HepG2 (cell line): ENCODE results near the gene NT5C2. TPM values are rescaled to one million over a fixed set of nuclear protein-coding genes. Genes with fewer than 3 reads are reported as not detected.
A peak's percentile ranks its signal among the peaks of the same experiment; 100 is the strongest.

Experiments used
- ATAC-seq: fragments of 200-7000 bp; cut with Tn5 transposase; 3 replicates; pipeline ENCODE4 v1.9.1; 2020; ENCODE audit warnings: mild to moderate bottlenecking, moderate library complexity
- BruUV-seq: library from RNA; stranded (reverse); fragments of 400-500 nt; replicated peaks from 2 replicates; lab custom pipeline; 2021; lab: Mats Ljungman, UMichigan
- CTCF ChIA-PET: fragments of 300-600 bp; formaldehyde crosslinking; extraction: SDS; loops from one replicate; lab custom pipeline; 2021; ENCODE audit warnings: low total read pairs, inconsistent platforms, low intra/inter-chr PET ratio; lab: Yijun Ruan, JAX
- POLR2A ChIA-PET: fragments of 350-600 bp; sonication (Branson Sonifier 250); formaldehyde crosslinking; loops from one replicate; lab custom pipeline; 2020; ENCODE audit warnings: antibody characterized with exemption, inconsistent platforms; lab: Yijun Ruan, JAX
- DNase-seq: peaks from one replicate; pipeline ENCODE4 v3.0.0-alpha.2; 2015; ENCODE audit warnings: low spot score
- FAIRE-seq: peaks from 3 replicates; lab custom pipeline; 2011; peaks lifted over from hg19 to GRCh38; lab: Jason Lieb, UNC
- H2AFZ ChIP-seq: one replicate; pipeline ENCODE4 v1.6.1; 2011; ENCODE audit warnings: low read length, inconsistent platforms
- H3K27ac ChIP-seq: fragments of 300-600 bp; 3 replicates; pipeline ENCODE4 v1.8.0; 2011; ENCODE audit warnings: mixed run types, mild to moderate bottlenecking, mixed read lengths, low read length, inconsistent platforms; ENCODE audit not compliant: insufficient read depth; ENCODE audit errors: extremely low read length
- H3K27me3 ChIP-seq, 2 experiments: fragments of 200-600 bp in 1 of 2; 2 replicates in 1 of 2; 3 replicates in 1 of 2; pipeline versions ENCODE4 v1.6.0 to v1.8.0; 2011; ENCODE audit warnings: low read length in 2 of 2, mild to moderate bottlenecking in 2 of 2, moderate library complexity in 2 of 2, inconsistent platforms in 1 of 2; ENCODE audit not compliant: insufficient read depth in 2 of 2, control insufficient read depth in 1 of 2
- H3K36me3 ChIP-seq, 2 experiments: fragments of 200-600 bp in 1 of 2; replicated peaks in 1 of 2; 2 replicates in 1 of 2; 3 replicates in 1 of 2; pipeline versions ENCODE4 v1.5.1 to v1.8.0; 2011; ENCODE audit warnings: low read length in 2 of 2, inconsistent platforms in 1 of 2; ENCODE audit not compliant: insufficient read depth in 2 of 2, control insufficient read depth in 1 of 2
- H3K4me1 ChIP-seq: 2 replicates; pipeline ENCODE4 v1.5.1; 2012; ENCODE audit warnings: low read length, inconsistent platforms; ENCODE audit not compliant: insufficient read depth
- H3K4me2 ChIP-seq: 2 replicates; pipeline ENCODE4 v1.6.0; 2011; ENCODE audit warnings: low read depth, low read length, inconsistent platforms
- H3K4me3 ChIP-seq, 3 experiments: fragments of 200-600 bp in 1 of 3; sonication (generic), shearing (Covaris generic) in 1 of 3; replicated peaks in 1 of 3; 2 replicates each; pipeline ENCODE4 v1.5.1; 2011 to 2016; ENCODE audit warnings: low read length in 3 of 3, inconsistent platforms in 2 of 3, low read depth in 2 of 3, mild to moderate bottlenecking in 2 of 3, control low read depth in 1 of 3, mixed read lengths in 1 of 3; ENCODE audit not compliant: insufficient read depth in 1 of 3
- H3K79me2 ChIP-seq: one replicate; pipeline ENCODE4 v1.6.1; 2011; ENCODE audit warnings: low read length, inconsistent platforms; ENCODE audit not compliant: insufficient read depth
- H3K9ac ChIP-seq: 2 replicates; pipeline ENCODE4 v1.6.0; 2011; ENCODE audit warnings: mild to moderate bottlenecking, low read depth, low read length, inconsistent platforms; ENCODE audit not compliant: insufficient read depth
- H3K9me3 ChIP-seq: 2 replicates; pipeline ENCODE4 v1.5.1; 2012; ENCODE audit warnings: mild to moderate bottlenecking, low read length
- H4K20me1 ChIP-seq: 2 replicates; pipeline ENCODE4 v1.6.0; 2011; ENCODE audit warnings: inconsistent platforms, mild to moderate bottlenecking, low read length, moderate library complexity; ENCODE audit not compliant: insufficient read depth
- AHR ChIP-seq: IDR thresholded peaks from 2 replicates; pipeline ENCODE4 v1.6.1; 2018; ENCODE audit warnings: missing genetic modification reagents, missing compliant biosample characterization
- CBFB ChIP-seq: sonication (generic); formaldehyde crosslinking; IDR thresholded peaks from 2 replicates; pipeline ENCODE4 v1.4.0; 2020; ENCODE audit warnings: missing genetic modification reagents
- CEBPB ChIP-seq: IDR thresholded peaks from 2 replicates; pipeline ENCODE4 v1.6.1; 2011; ENCODE audit warnings: low read depth, low read length, improper control_type of control experiment, borderline replicate concordance
- CEBPG ChIP-seq: IDR thresholded peaks from 2 replicates; pipeline ENCODE4 v1.6.1; 2016
- EEA1 ChIP-seq: sonication (generic); formaldehyde crosslinking; IDR thresholded peaks from 2 replicates; pipeline ENCODE4 v1.5.1; 2020; ENCODE audit warnings: mild to moderate bottlenecking, missing genetic modification reagents, borderline replicate concordance
- ESRRA ChIP-seq: sonication (generic); formaldehyde crosslinking; IDR thresholded peaks from 2 replicates; pipeline ENCODE4 v1.5.1; 2020; ENCODE audit warnings: mild to moderate bottlenecking, low read depth, missing genetic modification reagents
- FIP1L1 ChIP-seq: fragments of 200-400 bp; formaldehyde crosslinking; IDR thresholded peaks from 2 replicates; pipeline ENCODE4 v1.6.1; 2018; ENCODE audit warnings: low read depth, mild to moderate bottlenecking, low read length, moderate library complexity, borderline replicate concordance; ENCODE audit not compliant: insufficient read depth
- IRF2 ChIP-seq: IDR thresholded peaks from 2 replicates; pipeline ENCODE4 v1.6.1; 2018; ENCODE audit warnings: missing genetic modification reagents, missing compliant biosample characterization
- IRF9 ChIP-seq: sonication (generic); formaldehyde crosslinking; IDR thresholded peaks from 2 replicates; pipeline ENCODE4 v1.8.0; 2022; ENCODE audit warnings: missing genetic modification reagents, mild to moderate bottlenecking, borderline replicate concordance
- SOX5 ChIP-seq: IDR thresholded peaks from 2 replicates; pipeline ENCODE4 v1.6.1; 2016; ENCODE audit warnings: borderline replicate concordance
- ZIK1 ChIP-seq: sonication (generic); formaldehyde crosslinking; IDR thresholded peaks from 2 replicates; pipeline ENCODE4 v1.5.0; 2020; ENCODE audit warnings: mild to moderate bottlenecking, low read depth, missing genetic modification reagents, borderline replicate concordance
- ZNF205 ChIP-seq: IDR thresholded peaks from 2 replicates; pipeline ENCODE4 v1.6.1; 2018; ENCODE audit warnings: missing biosample characterization, missing genetic modification reagents
- ZNF282 ChIP-seq: fragments of 450-650 bp; IDR thresholded peaks from 2 replicates; pipeline ENCODE4 v1.6.1; 2018; ENCODE audit not compliant: partially characterized antibody
- ZNF547 ChIP-seq: sonication (generic); formaldehyde crosslinking; IDR thresholded peaks from 2 replicates; pipeline ENCODE4 v1.5.1; 2020; ENCODE audit warnings: mild to moderate bottlenecking, missing genetic modification reagents
- ZNF629 ChIP-seq: sonication (generic); formaldehyde crosslinking; conservative IDR thresholded peaks from 2 replicates; pipeline ENCODE4 v1.5.0; 2020; ENCODE audit warnings: missing genetic modification reagents
- ZNF850 ChIP-seq: sonication (generic); formaldehyde crosslinking; conservative IDR thresholded peaks from 2 replicates; pipeline ENCODE4 v1.9.0; 2021; ENCODE audit warnings: mild to moderate bottlenecking, missing genetic modification reagents
- WGBS: methylation state at CpG from one replicate; pipeline ENCODE4 v1.1.6; 2017; ENCODE audit warnings: low lambda C conversion rate; 5-methylcytosine and 5-hydroxymethylcytosine counted together
- in situ Hi-C: cut with HindIII; loops from 2 replicates; pipeline ENCODE4 v1.10.0; 2017; ENCODE audit warnings: low pct_unique_long_range_greater_than_20kb; ENCODE audit not compliant: extremely low pct_ligation_motif_present
- intact Hi-C: fragments of 100-400 bp; cut with micrococcal nuclease; formaldehyde crosslinking; loops from one replicate; pipeline ENCODE4 v1.10.0; 2022; ENCODE audit not compliant: unreplicated experiment
- polyA plus RNA-seq, 8 experiments: library from polyadenylated mRNA; depleted of rRNA in 3 of 8; stranded (reverse) in 7 of 8; unstranded in 1 of 8; fragments of >200 nt; fragmentation: Illumina TruSeq in 4 of 8; extraction: Trizol in 4 of 8; gene quantifications; 2 replicates each; pipeline versions ENCODE4 v1.2.1 to v1.2.3, GENCODE V29; 2011 to 2016; ENCODE audit warnings: low read depth in 4 of 8, missing spikeins in 1 of 8, mixed read lengths in 1 of 8; ENCODE audit not compliant: insufficient read depth in 1 of 8
- total RNA-seq, 5 experiments: library from RNA; depleted of rRNA; stranded (reverse); fragments of >200 nt; fragmentation: Illumina TruSeq; extraction: Trizol; gene quantifications; 2 replicates each; pipeline ENCODE4 v1.2.3, GENCODE V29; 2016; ENCODE audit warnings: low read depth in 1 of 5
- TF ChIP-seq, protein P1 (sequence below): sonication (generic); formaldehyde crosslinking; IDR thresholded peaks from 2 replicates; pipeline ENCODE4 v1.8.0; 2022; ENCODE audit warnings: low read depth, missing genetic modification reagents
- TF ChIP-seq, protein P2 (sequence below): sonication (generic); formaldehyde crosslinking; IDR thresholded peaks from 2 replicates; pipeline ENCODE4 v1.4.0; 2020; ENCODE audit warnings: missing genetic modification reagents, mild to moderate bottlenecking, borderline replicate concordance

Gene NT5C2
- total and polyA plus RNA-seq, 2 of the 13 experiments (the other 11 are each of a cell fraction or from before 2014, with no cell fraction given), result 40.6 to 55.2 TPM

DNA sequence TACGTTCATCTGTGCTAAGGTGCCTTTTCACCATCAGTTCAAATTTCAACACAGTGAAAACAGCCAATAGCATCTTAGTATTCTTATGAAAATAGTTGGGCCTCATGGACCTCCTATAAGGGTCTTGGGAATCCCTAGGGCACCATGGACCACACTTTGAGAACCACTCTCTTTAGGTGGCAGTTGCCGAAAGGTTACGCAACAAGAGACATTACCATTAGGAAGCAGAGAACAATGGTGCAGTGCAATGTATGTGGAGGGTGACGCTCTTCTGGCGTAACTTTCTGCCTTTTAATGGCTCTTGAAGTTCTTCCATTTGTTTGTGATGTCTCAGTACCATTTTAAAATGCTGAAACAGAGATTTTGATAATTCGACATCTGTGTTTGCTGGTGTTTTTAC lies 143.8 kb downstream of the NT5C2 start:
- Histone ChIP-seq H3K9ac (no peak overlapping the region), H3K27me3 (no peaks in the 10 kb centered on the region), H3K4me2 (no peak overlapping the region), H2AFZ (no peak overlapping the region), H3K4me3 (no peak overlapping the region), H4K20me1 (no peaks in the 10 kb centered on the region), H3K9me3 (no peaks in the 10 kb centered on the region), H3K79me2 (no peaks in the 10 kb centered on the region), H3K27ac (no peak overlapping the region), H3K4me1 (peaks cover 39% of the 10 kb centered on the region), H3K36me3 (no peaks in the 10 kb centered on the region; a peak in 1 of 5 replicates)
- no TSS peak for BruUV-seq
- FAIRE-seq (no peak), ATAC-seq (no peak), DNase-seq (no peak)
- POLR2A ChIA-PET, result no interaction called here
- CTCF ChIA-PET, result no interaction called here
- TF ChIP-seq ZNF629 (no peak), CBFB (CRISPR knock-in tag) (no peak), ZNF547 (CRISPR knock-in tag) (no peak), ZNF205 (no peak), CEBPB (peak; percentile 82), ZNF850 (CRISPR knock-in tag) (no peak), ESRRA (no peak), CEBPG (peak; percentile 73), SOX5 (CRISPR knock-in tag) (no peak)
- TF ChIP-seq, protein P1, sequence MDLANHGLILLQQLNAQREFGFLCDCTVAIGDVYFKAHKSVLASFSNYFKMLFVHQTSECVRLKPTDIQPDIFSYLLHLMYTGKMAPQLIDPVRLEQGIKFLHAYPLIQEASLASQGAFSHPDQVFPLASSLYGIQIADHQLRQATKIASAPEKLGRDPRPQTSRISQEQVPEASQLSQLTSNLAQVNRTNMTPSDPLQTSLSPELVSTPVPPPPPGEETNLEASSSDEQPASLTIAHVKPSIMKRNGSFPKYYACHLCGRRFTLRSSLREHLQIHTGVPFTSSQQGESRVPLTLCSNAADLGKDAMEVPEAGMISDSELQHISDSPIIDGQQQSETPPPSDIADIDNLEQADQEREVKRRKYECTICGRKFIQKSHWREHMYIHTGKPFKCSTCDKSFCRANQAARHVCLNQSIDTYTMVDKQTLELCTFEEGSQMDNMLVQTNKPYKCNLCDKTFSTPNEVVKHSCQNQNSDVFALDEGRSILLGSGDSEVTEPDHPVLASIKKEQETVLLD, result no peak
- intact Hi-C loops, result no loop called here
- in situ Hi-C loops, result no loop called here
- WGBS, result 97% methylated on average over 6 of the region's 6 CpGs

GRCh38 chr10:103047381-103047780 lies 145.7 kb downstream of the NT5C2 start:
- Histone ChIP-seq H3K4me2 (no peak overlapping the region), H2AFZ (no peak overlapping the region), H3K27ac (no peak overlapping the region), H3K9ac (no peak overlapping the region), H3K79me2 (peaks cover 4% of the 10 kb centered on the region), H3K27me3 (no peaks in the 10 kb centered on the region), H3K36me3 (no peaks in the 10 kb centered on the region; a peak in 1 of 5 replicates), H4K20me1 (no peaks in the 10 kb centered on the region), H3K4me3 (no peak overlapping the region), H3K4me1 (peaks cover 27% of the 10 kb centered on the region), H3K9me3 (no peaks in the 10 kb centered on the region)
- ChIA-PET CTCF (no interaction called here), POLR2A (no interaction called here)
- WGBS, result 97% methylated on average over 3 of the region's 3 CpGs
- FAIRE-seq (no peak), DNase-seq (no peak), ATAC-seq (no peak)
- BruUV-seq, result no TSS peak
- intact Hi-C loops (no loop called here), in situ Hi-C loops (no loop called here)
- TF ChIP-seq ZNF282 (no peak), IRF9 (CRISPR knock-in tag) (no peak), EEA1 (CRISPR knock-in tag) (no peak), IRF2 (CRISPR knock-in tag) (no peak), ZIK1 (CRISPR knock-in tag) (no peak), ESRRA (no peak), FIP1L1 (no peak), AHR (CRISPR knock-in tag) (no peak), ZNF629 (no peak)
- TF ChIP-seq, protein P2, sequence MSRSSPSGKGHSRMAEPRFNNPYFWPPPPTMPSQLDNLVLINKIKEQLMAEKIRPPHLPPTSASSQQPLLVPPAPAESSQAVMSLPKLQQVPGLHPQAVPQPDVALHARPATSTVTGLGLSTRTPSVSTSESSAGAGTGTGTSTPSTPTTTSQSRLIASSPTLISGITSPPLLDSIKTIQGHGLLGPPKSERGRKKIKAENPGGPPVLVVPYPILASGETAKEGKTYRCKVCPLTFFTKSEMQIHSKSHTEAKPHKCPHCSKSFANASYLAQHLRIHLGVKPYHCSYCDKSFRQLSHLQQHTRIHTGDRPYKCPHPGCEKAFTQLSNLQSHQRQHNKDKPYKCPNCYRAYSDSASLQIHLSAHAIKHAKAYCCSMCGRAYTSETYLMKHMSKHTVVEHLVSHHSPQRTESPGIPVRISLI (CRISPR knock-in tag), result no peak
